ENCODE data around the gene TTLL6. TPM values are rescaled to one million over a fixed set of nuclear protein-coding genes. Genes with fewer than 3 reads are reported as not detected.
"Not testable (repeated sequence)": the region's sequence is repeated elsewhere in the genome, so short reads cannot be mapped to it uniquely, and the experiment has no call there.

TTLL6 gene
- not detected in 2 replicates for total RNA-seq

- intact Hi-C loops (cut with micrococcal nuclease), result loop anchor here (1.0 kb wide), 4 partner anchors 14 to 34 kb away; partner anchors contain the start of gene CALCOCO2
These were observed at the start of gene TTLL6 for GRCh38 chr17:48816774-48817590. Gene TTLL6, minus strand, starts transcription at chr17:48817229. Its CDS starts 157 bp downstream, at chr17:48817072.

- intact Hi-C loops (cut with micrococcal nuclease), result no loop called here
These were observed 43.4 kb upstream of the TTLL6 start for GRCh38 chr17:48860456-48860855.

GRCh38 chr17:48860034-48860433 is 43.0 kb upstream of the TTLL6 start:
- intact Hi-C loops (cut with micrococcal nuclease), result no loop called here

- intact Hi-C loops (cut with micrococcal nuclease), result no loop called here
These were observed 39.2 kb upstream of the TTLL6 start for GRCh38 chr17:48856122-48856821.

GRCh38 chr17:48854774-48855476 is 37.9 kb upstream of the TTLL6 start:
- intact Hi-C loops (cut with micrococcal nuclease), result no loop called here

GRCh38 chr17:48850792-48851323 is 33.8 kb upstream of the TTLL6 start:
- intact Hi-C loops (cut with micrococcal nuclease), result loop anchor here (1.0 kb wide), 4 partner anchors 10 to 41 kb away; partner anchors contain the start of genes ATP5MC1, CALCOCO2 and TTLL6

GRCh38 chr17:48843187-48843900 is 26.3 kb upstream of the TTLL6 start:
- intact Hi-C loops (cut with micrococcal nuclease), result loop anchor here (5.0 to 10.0 kb wide), 3 partner anchors 349 to 899 kb away; partner anchors contain the start of gene PNPO

GRCh38 chr17:48842746-48843145 is 25.7 kb upstream of the TTLL6 start:
- intact Hi-C loops (cut with micrococcal nuclease), result loop anchor here (5.0 to 10.0 kb wide), 3 partner anchors 350 to 898 kb away; partner anchors contain the start of gene PNPO

GRCh38 chr17:48841395-48841831 is 24.4 kb upstream of the TTLL6 start:
- intact Hi-C loops (cut with micrococcal nuclease), result loop anchor here (1.0 to 10.0 kb wide), 9 partner anchors 10 to 897 kb away; partner anchors contain the start of genes ATP5MC1, CALCOCO2, PNPO and TTLL6

- intact Hi-C loops (cut with micrococcal nuclease), result loop anchor here (2.0 to 10.0 kb wide), 4 partner anchors 68 to 896 kb away; partner anchors contain the start of genes PNPO and UBE2Z
These were observed 23.4 kb upstream of the TTLL6 start for GRCh38 chr17:48840441-48840840.

- intact Hi-C loops (cut with micrococcal nuclease), result loop anchor here (2.0 to 10.0 kb wide), 5 partner anchors 295 to 837 kb away; partner anchors contain the start of genes CBX1, NFE2L1, SNX11 and SPOP
These were observed 20.4 kb upstream of the TTLL6 start for GRCh38 chr17:48837458-48837857.

- intact Hi-C loops (cut with micrococcal nuclease), result loop anchor here (1.0 to 10.0 kb wide), 6 partner anchors 19 to 839 kb away; partner anchors contain the start of genes CBX1, NFE2L1, SNX11 and SPOP
These were observed 18.9 kb upstream of the TTLL6 start for GRCh38 chr17:48835971-48836370.

GRCh38 chr17:48834973-48835372 is 17.9 kb upstream of the TTLL6 start:
- intact Hi-C loops (cut with micrococcal nuclease), result loop anchor here (1.0 to 10.0 kb wide), 4 partner anchors 18 to 840 kb away; partner anchors contain the start of genes CBX1, SNX11, SPOP and TTLL6

GRCh38 chr17:48831549-48831883 is 14.5 kb upstream of the TTLL6 start:
- intact Hi-C loops (cut with micrococcal nuclease), result loop anchor here (1.0 to 10.0 kb wide), 8 partner anchors 10 to 843 kb away; partner anchors contain the start of genes ATP5MC1, CBX1, SNX11 and SPOP

GRCh38 chr17:48830840-48831548 is 14.0 kb upstream of the TTLL6 start, which contains the start of gene CALCOCO2:
Gene CALCOCO2, plus strand, starts transcription at chr17:48831035. Its CDS starts 10,673 bp downstream, at chr17:48841708.
- intact Hi-C loops (cut with micrococcal nuclease), result loop anchor here (1.0 to 10.0 kb wide), 8 partner anchors 10 to 844 kb away; partner anchors contain the start of genes ATP5MC1, CBX1, SNX11 and SPOP

- intact Hi-C loops (cut with micrococcal nuclease), result loop anchor here (5.0 kb wide), 1 partner anchor 512 kb away; no protein-coding TSS in a partner anchor
These were observed 8.7 kb upstream of the TTLL6 start for GRCh38 chr17:48825446-48826381.

GRCh38 chr17:48820936-48821335 is 3.9 kb upstream of the TTLL6 start:
- intact Hi-C loops (cut with micrococcal nuclease), result not testable (repeated sequence)

GRCh38 chr17:48819466-48819865 is 2.4 kb upstream of the TTLL6 start:
- intact Hi-C loops (cut with micrococcal nuclease), result no loop called here

Measured in T-helper 1 cell treated with Interleukin-12 subunit alpha and Interleukin-12 subunit beta and Interleukin-4 antibody, amounts not matched to agents 30 ng/mL and 1 ng/mL, for 36 hours (primary cell).